ENCODE results near the gene GNAL. TPM values are rescaled to one million over a fixed set of nuclear protein-coding genes. Genes with fewer than 3 reads are reported as not detected.

Gene GNAL
- total RNA-seq (ENCODE audit: low replicate concordance): 0.12 and 0.15 TPM in 2 replicates

GRCh38 chr18:11688972-11689668 lies at the start of gene GNAL:
GNAL (plus strand) TSS chr18:11689264; CDS start chr18:11689564, 300 bp downstream.

GRCh38 chr18:11851146-11851805 lies 162.2 kb downstream of the GNAL start, which contains the start of gene CHMP1B:
CHMP1B (plus strand) TSS chr18:11851413; CDS start chr18:11851512, 99 bp downstream.

GRCh38 chr18:11908182-11909060 lies 219.4 kb downstream of the GNAL start, which contains the start of gene MPPE1:
MPPE1 (minus strand) TSS chr18:11908317; CDS start chr18:11897264, 11,053 bp downstream.

Other genes with a start within 250 kb of the GNAL start
- not detected in 2 replicates for gene SLC35G4, start 79.7 kb upstream of the GNAL start, total RNA-seq (ENCODE audit: low replicate concordance)
- gene CHMP1B, start 162.1 kb downstream of the GNAL start, total RNA-seq (ENCODE audit: low replicate concordance): 54.1 and 60.6 TPM in 2 replicates
- 19.5 and 25.7 TPM in 2 replicates for gene MPPE1, start 219.1 kb downstream of the GNAL start, total RNA-seq (ENCODE audit: low replicate concordance)

Measured in smooth muscle cell of the coronary artery (primary cell).